Measurements from ENCODE around the gene QPCT.

The QPCT gene

DNA sequence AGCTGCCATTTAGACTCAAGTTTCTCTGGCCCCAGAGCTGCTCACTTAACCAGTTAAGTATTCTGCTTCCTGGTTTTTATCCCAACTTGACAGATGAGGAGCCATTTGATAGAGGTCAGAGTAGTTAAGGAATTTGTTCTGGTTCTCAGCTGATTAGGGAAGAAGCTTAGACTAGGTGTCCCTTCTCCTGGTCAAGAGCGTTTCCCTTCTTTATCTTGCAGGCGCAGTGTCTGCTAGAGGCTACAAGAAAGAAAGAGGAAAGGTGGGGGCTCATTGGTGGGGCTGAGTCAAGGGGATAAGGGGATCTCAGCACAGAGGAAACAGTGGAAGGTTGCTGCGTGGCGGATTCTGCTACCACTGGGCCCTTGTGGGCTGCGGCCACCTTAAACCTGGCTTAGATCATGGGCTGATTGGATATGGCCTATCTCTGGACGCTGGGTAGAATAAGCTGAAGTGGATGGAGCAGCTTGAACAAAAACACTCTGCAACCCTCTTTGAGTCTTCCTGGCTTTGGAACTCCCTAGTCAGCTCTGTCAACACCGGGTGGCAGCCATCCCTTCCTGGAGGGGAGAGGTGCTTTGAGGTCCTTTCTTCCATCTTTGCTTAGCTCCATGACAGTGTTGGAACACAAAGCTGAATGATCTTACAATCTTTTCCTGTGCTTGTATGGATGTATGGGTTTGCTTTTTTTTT is 70.8 kb downstream of the QPCT start:
- TF ChIP-seq, protein P1, sequence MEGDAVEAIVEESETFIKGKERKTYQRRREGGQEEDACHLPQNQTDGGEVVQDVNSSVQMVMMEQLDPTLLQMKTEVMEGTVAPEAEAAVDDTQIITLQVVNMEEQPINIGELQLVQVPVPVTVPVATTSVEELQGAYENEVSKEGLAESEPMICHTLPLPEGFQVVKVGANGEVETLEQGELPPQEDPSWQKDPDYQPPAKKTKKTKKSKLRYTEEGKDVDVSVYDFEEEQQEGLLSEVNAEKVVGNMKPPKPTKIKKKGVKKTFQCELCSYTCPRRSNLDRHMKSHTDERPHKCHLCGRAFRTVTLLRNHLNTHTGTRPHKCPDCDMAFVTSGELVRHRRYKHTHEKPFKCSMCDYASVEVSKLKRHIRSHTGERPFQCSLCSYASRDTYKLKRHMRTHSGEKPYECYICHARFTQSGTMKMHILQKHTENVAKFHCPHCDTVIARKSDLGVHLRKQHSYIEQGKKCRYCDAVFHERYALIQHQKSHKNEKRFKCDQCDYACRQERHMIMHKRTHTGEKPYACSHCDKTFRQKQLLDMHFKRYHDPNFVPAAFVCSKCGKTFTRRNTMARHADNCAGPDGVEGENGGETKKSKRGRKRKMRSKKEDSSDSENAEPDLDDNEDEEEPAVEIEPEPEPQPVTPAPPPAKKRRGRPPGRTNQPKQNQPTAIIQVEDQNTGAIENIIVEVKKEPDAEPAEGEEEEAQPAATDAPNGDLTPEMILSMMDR (conservative IDR thresholded peaks at IDR 0.05; ENCODE audit: low read depth): no peak
- no peak overlapping the region for H3K27ac ChIP-seq
- no peak for DNase-seq (ENCODE audit: low spot score)
- ChIA-PET POLR2A (ENCODE audit: low non-redundant PET) (interaction anchor here (0.6 to 0.7 kb wide), 2 partner anchors 256 to 462 kb away, joined by 3 to 5 read pairs; partner anchors contain the start of gene CDC42EP3), CTCF (interaction anchor here (0.5 to 4.4 kb wide), 24 partner anchors 10 to 1558 kb away, joined by 3 to 68 read pairs (median 4); no protein-coding TSS in a partner anchor)

DNA sequence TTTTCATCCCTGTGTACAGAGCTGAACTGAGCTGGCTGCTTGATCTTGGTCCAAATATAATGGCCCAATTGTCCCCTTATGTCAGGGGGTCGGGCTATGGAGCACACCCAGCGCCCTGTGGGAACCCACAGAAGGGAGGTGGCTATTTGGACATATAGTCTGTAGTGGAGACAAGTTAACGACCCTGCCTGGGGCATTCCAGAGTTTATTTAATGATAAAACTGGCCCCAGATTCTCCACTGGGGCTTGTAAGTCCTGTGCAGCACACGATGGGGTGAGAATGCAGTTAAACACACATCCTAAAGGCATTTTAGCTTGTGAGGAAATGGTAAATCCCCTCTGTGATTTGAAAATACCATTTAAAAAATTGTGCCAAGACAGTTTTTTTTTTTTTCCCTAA is 72.9 kb downstream of the QPCT start:
- no peak overlapping the region for H3K27ac ChIP-seq
- ChIA-PET CTCF (interaction anchor here (0.6 to 4.4 kb wide), 2 partner anchors 13 to 460 kb away, joined by 3 to 47 read pairs; no protein-coding TSS in a partner anchor), POLR2A (ENCODE audit: low non-redundant PET) (no interaction called here)
- DNase-seq (ENCODE audit: low spot score): no peak
- TF ChIP-seq, protein P1 (conservative IDR thresholded peaks at IDR 0.05; ENCODE audit: low read depth): no peak

DNA sequence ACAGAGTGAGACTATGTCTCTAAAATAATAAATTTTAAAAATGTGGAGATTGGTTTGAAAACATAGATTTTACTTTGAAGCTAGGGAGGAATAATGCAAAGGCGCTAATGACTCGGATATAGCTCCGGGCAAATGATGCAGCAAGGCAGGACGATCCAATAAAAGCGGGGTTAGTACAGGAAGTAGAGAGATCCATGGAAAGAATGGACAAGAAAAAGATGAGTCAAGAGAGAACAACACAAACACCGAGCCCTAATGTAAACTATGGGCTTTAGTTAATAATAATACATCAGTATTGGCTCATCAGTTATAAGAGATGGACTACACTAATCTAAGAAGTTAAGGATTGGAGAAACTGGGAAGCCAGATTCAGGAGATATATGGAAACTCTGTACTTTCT is 74.5 kb downstream of the QPCT start:
- ChIA-PET POLR2A (ENCODE audit: low non-redundant PET) (no interaction called here), CTCF (interaction anchor here (0.6 kb wide), 2 partner anchors 629 to 669 kb away, joined by 3 to 4 read pairs; no protein-coding TSS in a partner anchor)

GRCh38 chr2:37421686-37422085 is 77.3 kb downstream of the QPCT start:
- DNase-seq (ENCODE audit: low spot score): no peak
- ChIA-PET CTCF (no interaction called here), POLR2A (ENCODE audit: low non-redundant PET) (no interaction called here)

More for the DNA sequence above, 74.5 kb downstream of the QPCT start:
- TF ChIP-seq, protein P1 (conservative IDR thresholded peaks at IDR 0.05; ENCODE audit: low read depth): no peak
- H3K27ac ChIP-seq: no peak overlapping the region
- no peak for DNase-seq (ENCODE audit: low spot score)

GRCh38 chr2:37422816-37423215 is 78.4 kb downstream of the QPCT start:
- DNase-seq (ENCODE audit: low spot score): no peak
- TF ChIP-seq, protein P1 (conservative IDR thresholded peaks at IDR 0.05; ENCODE audit: low read depth): no peak
- CTCF ChIA-PET: no interaction called here
- H3K27ac ChIP-seq: no peak overlapping the region
- POLR2A ChIA-PET (ENCODE audit: low non-redundant PET): no interaction called here

More at GRCh38 chr2:37421686-37422085, 77.3 kb downstream of the QPCT start:
- H3K27ac ChIP-seq: no peak overlapping the region
- TF ChIP-seq, protein P1 (conservative IDR thresholded peaks at IDR 0.05; ENCODE audit: low read depth): no peak
